Activated CD4-positive, alpha-beta T cell treated with anti-CD3 and anti-CD28 coated beads for 1 hour (primary cell): Measurements from ENCODE around the gene KLHL5.
"Not testable (repeated sequence)": the region's sequence is repeated elsewhere in the genome, so short reads cannot be mapped to it uniquely, and the experiment has no call there.

Source experiments
- DNase-seq: peaks from one replicate; pipeline ENCODE4 v3.0.0-alpha.2; 2020

KLHL5 gene

DNA sequence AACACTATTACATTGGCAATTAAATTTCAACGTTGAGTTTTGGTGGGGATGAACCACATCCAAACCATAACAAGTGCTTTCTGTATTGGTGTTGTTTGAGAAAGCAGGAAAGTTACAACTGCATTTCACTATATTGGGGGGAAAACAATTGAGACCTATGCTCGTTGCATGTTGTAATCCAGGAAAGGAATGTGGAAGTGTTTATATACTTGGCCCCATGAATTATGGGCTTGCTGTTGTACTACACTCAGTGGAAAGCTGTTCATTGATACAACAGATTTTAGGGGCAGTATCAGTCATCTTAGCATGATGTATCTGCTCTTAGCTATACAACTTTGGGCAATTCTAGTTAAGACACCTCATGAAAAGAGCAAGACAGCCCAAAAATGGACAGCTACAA, 52.4 kb downstream of the KLHL5 start:
- no peak for DNase-seq

DNA sequence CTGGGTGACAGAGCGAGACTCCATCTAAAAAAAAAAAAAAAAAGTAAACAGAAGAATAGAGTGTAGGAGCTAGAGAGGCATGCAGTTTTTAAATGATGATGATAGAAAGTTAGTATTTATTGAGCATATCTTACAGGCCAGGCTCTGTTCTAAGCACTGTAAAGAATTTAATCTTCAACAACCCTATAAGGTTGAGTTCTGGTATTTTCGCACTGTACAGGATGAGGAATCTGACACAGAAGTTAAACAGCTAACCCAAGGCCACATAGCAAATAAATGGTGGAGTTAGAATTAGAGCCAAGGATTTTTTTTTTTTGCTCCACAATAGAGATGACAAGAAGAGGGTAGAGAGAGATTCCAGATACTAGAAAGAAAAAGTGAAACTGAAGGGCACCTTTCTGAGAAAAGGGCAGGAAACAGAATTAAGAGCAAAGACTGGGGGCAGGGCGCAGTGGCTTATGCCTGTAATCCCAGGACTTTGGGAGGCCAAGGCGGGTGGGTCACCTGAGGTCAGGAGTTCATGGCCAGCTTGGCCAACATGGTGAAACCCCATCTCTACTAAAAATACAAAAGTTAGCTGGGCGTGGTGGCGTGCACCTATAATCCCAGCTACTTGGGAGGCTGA, 56.1 kb downstream of the KLHL5 start:
- DNase-seq, result no peak

- DNase-seq, result no peak
Observed at GRCh38 chr4:39120418-39120817, 58.4 kb downstream of the KLHL5 start.

DNA sequence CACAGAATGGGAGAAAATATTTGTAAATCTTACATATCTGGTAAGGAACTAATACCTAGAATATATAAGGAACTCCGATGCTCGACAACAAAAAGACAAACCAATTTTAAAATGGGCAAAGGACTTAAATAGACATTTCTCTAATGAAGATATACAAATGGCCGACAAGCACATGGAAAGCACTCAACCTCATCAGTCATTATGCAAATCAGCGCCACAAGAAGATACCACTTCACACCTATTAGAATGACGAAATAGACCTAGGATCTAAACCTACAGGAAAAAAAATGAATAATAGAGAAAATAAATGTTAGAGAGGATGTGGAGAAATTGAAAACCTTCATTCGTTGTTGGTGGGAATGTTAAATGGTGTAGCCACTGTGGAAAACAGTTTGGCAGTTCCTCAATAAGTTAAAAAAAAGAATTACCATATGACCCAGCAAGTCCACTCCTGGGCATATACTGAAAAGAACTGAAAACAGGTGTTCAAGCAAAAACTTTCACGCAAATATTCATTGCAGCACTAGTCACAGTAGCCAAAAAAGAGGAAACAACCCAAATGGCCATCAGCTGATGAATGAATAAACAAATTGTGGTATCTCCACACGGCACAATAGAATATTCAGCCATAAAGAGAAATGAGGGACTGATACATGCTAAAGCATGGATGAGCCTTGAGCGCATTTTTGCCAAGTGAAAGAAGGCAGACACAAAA, 63.0 kb downstream of the KLHL5 start:
- no peak for DNase-seq

GRCh38 chr4:39125600-39125985, 63.6 kb downstream of the KLHL5 start:
- DNase-seq, result no peak

DNA sequence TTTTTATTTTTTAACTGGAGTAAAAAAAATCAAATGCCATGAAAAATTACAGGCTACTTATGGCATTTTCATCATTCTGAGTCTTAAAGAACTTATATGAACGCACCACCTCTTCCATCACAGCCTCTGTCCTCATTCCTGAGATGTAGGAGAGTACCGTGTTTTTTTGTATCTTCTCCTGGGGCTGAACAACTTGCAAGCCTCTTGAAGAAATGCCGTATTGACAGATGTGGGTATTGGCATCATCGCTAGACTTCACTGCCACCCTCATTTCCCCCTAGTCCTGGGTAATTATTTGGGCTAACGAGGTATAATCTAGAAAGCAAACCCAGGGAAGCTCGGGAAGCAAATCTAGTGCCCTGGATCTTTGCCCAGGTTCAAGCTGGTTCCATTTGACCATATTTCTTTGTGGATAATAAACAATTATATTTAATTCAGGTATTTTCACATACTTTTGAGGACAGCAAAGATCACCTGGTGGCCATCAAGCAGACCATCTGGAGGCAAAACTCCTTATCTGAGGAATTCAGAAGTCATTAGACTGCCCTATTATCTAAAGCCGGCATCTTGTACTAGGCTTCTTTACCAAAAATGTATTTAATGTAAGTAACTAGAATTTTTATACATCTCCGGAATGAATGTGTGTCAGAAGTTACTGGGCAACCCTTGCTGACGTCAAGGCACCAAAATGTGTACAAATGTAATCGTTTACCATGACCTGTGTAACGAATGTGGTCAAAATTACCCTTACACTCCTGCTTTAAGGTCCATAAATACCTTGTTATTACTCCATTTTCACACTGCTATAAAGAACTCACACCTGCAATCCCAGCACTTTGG, 64.4 kb downstream of the KLHL5 start:
- no peak for DNase-seq

- DNase-seq, result no peak
Observed at GRCh38 chr4:39133623-39134022, 71.6 kb downstream of the KLHL5 start.

GRCh38 chr4:39134683-39135306, 72.8 kb downstream of the KLHL5 start:
- DNase-seq, result no peak

DNA sequence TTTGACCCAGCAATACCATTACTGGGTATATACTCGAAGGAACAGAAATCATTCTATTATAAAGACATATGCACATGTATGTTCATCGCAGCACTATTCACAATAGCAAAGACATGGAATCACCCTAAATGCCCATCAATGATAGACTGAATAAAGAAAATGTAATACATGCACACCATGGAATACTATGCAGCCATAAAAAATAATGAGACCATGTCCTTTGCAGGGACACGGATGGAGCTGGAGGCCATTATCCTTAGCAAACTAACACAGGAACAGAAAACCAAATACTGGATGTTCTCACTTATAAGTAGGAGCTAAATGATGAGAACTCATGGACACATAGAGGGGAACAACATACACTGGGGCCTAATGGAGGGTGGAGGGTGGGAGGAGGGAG, 76.2 kb downstream of the KLHL5 start:
- DNase-seq, result not testable (repeated sequence)

GRCh38 chr4:39146211-39146610, 84.2 kb downstream of the KLHL5 start:
- DNase-seq, result no peak

DNA sequence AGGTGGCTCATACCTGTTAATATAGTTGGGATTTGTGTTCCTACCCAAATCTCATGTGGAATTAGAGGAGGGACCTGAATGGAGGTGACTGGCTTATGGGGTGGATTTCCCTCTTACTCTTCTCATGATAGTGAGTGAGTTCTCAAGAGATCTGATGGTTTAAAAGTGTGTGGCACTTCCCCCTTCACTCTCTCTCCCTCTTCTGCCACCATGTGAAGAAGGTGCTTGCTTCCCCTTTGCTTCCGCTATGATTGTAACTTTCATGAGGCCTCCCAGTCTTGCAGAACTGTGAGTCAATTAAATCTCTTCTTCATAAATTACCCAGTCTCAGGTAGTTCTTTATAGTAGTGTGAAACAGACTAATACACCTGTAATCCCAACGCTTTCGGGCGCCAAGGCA, 92.0 kb downstream of the KLHL5 start:
- DNase-seq, result no peak

DNA sequence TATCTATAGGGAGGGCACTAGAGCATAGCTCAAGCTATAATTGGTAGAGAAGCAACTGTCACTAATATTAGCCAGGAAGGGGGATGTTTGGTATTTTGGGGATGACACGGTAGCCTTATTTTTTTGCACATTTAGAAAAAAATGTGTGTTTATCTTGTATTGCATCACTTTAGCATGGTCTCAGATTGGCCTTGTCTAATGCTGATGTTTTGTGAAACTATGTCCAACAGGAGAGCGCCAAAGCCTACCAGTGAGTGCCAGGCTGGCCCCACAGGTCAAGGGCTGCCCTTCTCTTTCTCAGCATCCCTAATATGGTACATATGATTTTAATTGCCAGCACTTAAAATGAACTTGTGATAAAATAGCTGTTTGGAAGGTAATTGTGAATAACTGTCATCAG, 95.5 kb downstream of the KLHL5 start:
- DNase-seq, result no peak

- DNase-seq, result no peak
Observed at GRCh38 chr4:39166177-39166576, 104.1 kb downstream of the KLHL5 start.

DNA sequence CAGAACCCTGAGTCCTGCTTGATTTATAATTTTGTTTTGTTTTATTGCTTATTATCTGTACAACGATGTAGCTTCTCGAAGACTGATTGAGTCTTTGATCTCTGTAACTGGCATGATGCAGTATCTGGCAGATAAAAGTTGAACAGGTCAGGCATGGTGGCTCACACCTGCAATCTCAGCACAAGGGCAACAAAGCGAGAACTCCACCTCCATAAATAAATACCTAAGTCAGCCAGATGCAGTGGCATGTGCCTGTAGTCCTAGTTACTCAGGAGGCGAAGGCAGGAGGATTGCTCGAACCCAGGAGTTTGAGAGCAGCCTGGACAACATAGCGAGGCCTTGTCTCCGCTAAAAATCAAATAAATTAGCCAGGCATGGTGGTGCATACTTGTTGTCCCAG, 104.6 kb downstream of the KLHL5 start:
- no peak for DNase-seq

DNA sequence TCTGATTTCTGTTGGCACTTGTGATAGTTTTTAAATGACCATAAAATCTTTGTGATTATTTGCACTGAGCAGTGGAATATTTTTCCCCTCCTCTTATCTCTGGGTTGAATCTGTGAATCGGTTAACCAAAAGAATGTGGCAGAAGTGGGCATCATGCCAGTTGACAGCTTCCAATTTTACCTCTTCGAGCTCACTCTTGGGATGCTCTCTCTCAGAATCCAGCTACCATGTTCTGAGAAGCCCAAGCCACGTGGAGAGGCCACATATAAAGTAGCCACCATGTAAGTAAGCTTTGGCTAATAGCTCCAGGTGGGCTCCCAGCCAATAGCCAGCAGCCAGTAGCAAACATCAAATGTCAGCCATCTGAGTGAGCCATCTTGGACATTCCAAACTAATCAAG, 107.4 kb downstream of the KLHL5 start:
- DNase-seq, result no peak

DNA sequence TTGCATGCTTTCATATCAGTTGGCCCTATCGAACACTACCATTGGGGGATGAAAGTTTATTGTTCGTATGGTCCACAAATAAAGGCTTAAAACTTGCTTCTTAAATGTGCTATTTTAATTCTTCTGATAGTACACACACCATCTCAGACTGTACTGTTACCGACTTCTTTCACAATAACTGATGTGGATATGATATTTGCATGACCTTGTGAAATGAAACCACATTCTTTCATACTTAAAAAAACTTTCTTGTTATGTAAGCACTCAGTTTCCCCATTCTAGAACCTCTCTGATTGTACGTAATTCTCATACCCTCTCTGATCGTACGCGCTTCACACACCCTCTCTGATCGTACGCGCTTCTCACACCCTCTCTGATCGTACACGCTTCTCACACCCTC, 108.3 kb downstream of the KLHL5 start:
- no peak for DNase-seq
